Ectodermal cell (in vitro differentiated cells): ENCODE data around the gene DGKD.

Experiments used
- H3K27ac ChIP-seq: 2 replicates; pipeline ENCODE4 v1.7.0; 2013; ENCODE audit warnings: mild to moderate bottlenecking, low read depth, low read length; ENCODE audit not compliant: insufficient read depth, poor library complexity, severe bottlenecking
- H3K27me3 ChIP-seq: 2 replicates; pipeline ENCODE4 v1.7.0; 2013; ENCODE audit warnings: mild to moderate bottlenecking, low read length; ENCODE audit not compliant: insufficient read depth, control insufficient read depth, poor library complexity, severe bottlenecking
- H3K36me3 ChIP-seq: one replicate; pipeline ENCODE4 v1.7.0; 2013; ENCODE audit warnings: low read length; ENCODE audit not compliant: control insufficient read depth, insufficient read depth
- H3K4me1 ChIP-seq: one replicate; pipeline ENCODE4 v1.7.0; 2013; ENCODE audit warnings: low read length; ENCODE audit not compliant: control insufficient read depth, insufficient read depth
- H3K4me3 ChIP-seq: 2 replicates; pipeline ENCODE4 v1.7.0; 2013; ENCODE audit warnings: low read depth, low read length, control low read depth; ENCODE audit not compliant: insufficient read depth
- H3K9me3 ChIP-seq: 2 replicates; pipeline ENCODE4 v1.7.0; 2013; ENCODE audit warnings: mild to moderate bottlenecking, low read length, moderate library complexity; ENCODE audit not compliant: control insufficient read depth
- WGBS, 2 experiments: methylation state at CpG; one replicate each; pipeline ENCODE4 v1.1.7; 2013; ENCODE audit warnings: missing lambda C conversion rate in 2 of 2; 5-methylcytosine and 5-hydroxymethylcytosine counted together

Gene DGKD

GRCh38 chr2:233336541-233336940 lies 17.8 kb upstream of the DGKD start:
- H3K36me3 ChIP-seq, result no peaks in the 10 kb centered on the region
- no peaks in the 10 kb centered on the region for H3K4me1 ChIP-seq
- 89 to 91% methylated on average over 5 of the region's 5 CpGs for WGBS, 2 experiments
- H3K27me3 ChIP-seq, result peaks cover 82% of the 10 kb centered on the region
- H3K9me3 ChIP-seq, result no peaks in the 10 kb centered on the region
- no peak overlapping the region for H3K4me3 ChIP-seq
- no peak overlapping the region for H3K27ac ChIP-seq

DNA sequence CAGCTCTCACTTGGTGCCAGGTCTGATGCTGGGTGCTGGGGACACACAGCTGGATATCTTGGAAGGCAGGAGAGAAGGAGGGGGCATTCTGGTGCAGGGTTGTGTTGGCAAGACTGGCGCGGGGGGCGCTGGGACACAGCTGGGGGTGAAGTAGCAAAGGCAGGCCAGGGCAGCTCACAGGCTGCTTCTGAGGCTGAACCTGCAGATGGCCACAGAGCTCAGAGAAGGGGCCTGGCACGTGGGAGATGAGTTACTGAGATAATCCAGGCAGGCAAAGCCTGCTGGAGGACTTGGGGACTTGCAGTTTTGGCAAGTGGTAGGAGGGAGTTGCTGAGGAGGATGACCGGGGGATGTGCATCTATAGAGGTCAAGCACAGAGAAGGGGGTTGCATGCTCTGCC lies 16.2 kb upstream of the DGKD start:
- no peaks in the 10 kb centered on the region for H3K9me3 ChIP-seq
- no peaks in the 10 kb centered on the region for H3K4me1 ChIP-seq
- WGBS, 2 experiments, result 78 to 80% methylated on average over 5 of the region's 5 CpGs
- H3K27ac ChIP-seq, result no peak overlapping the region
- H3K27me3 ChIP-seq, result peaks cover 67% of the 10 kb centered on the region
- no peak overlapping the region for H3K4me3 ChIP-seq
- no peaks in the 10 kb centered on the region for H3K36me3 ChIP-seq

DNA sequence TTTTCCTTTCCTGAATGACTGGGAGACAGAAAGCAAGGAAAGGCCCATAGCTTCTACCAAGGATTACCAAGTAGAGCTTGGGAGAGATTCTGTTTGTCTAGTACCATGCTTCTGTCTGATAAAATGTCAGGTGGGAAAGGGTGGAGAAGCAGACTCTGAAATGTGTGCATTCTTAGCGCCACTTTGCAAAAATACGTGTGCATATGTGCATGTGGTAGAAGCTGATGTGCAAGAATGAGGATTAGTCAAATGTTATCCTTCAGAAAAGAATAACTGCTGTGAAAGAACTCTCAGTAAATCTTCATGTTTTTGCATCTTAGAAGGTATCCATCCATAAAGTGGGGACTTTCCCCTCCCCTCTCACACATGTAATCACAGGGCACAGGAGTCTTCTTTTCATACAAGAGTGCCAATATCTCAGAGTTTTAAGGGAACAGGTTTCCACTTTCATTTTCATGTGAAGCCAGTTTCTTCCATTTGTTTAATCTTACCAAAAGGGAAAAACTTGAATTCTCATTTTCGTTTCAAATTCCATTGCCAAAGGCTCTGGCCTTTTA lies 15.4 kb upstream of the DGKD start:
- no peaks in the 10 kb centered on the region for H3K4me1 ChIP-seq
- H3K36me3 ChIP-seq, result no peaks in the 10 kb centered on the region
- no peaks in the 10 kb centered on the region for H3K9me3 ChIP-seq
- H3K4me3 ChIP-seq, result no peak overlapping the region
- peaks cover 58% of the 10 kb centered on the region for H3K27me3 ChIP-seq
- no peak overlapping the region for H3K27ac ChIP-seq
- WGBS, 2 experiments, result 93 to 95% methylated on average over 3 of the region's 3 CpGs

DNA sequence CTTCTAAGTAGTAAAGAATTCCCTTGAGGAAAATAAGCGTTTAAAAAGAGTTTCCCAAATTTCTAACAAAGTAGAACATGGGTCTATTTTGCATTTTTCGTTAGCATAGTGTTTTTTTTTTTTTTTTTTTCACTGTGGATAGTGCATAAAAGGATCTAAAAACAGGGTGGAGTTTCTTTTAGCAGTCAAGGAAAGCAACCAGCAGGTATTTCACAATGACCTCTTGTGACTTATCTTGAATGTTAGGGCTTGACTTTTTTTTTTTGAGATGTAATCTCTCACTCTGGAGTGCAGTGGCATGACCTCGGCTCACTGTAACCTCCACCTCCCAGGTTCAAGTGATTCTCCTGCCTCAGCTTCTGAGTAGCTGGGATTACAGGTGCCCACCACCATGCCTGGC lies 14.9 kb upstream of the DGKD start:
- Histone ChIP-seq H3K9me3 (no peaks in the 10 kb centered on the region), H3K4me3 (no peak overlapping the region), H3K36me3 (no peaks in the 10 kb centered on the region), H3K4me1 (no peaks in the 10 kb centered on the region), H3K27ac (no peak overlapping the region), H3K27me3 (peaks cover 53% of the 10 kb centered on the region)
- 88% methylated on average over 3 of the region's 3 CpGs for WGBS, 2 experiments

GRCh38 chr2:233341296-233341695 lies 13.0 kb upstream of the DGKD start:
- H3K4me1 ChIP-seq, result no peaks in the 10 kb centered on the region
- H3K36me3 ChIP-seq, result no peaks in the 10 kb centered on the region
- H3K27me3 ChIP-seq, result peaks cover 34% of the 10 kb centered on the region
- no peak overlapping the region for H3K27ac ChIP-seq
- 92 to 93% methylated on average over 2 to 3 of the region's 3 CpGs for WGBS, 2 experiments
- H3K4me3 ChIP-seq, result no peak overlapping the region
- no peaks in the 10 kb centered on the region for H3K9me3 ChIP-seq

DNA sequence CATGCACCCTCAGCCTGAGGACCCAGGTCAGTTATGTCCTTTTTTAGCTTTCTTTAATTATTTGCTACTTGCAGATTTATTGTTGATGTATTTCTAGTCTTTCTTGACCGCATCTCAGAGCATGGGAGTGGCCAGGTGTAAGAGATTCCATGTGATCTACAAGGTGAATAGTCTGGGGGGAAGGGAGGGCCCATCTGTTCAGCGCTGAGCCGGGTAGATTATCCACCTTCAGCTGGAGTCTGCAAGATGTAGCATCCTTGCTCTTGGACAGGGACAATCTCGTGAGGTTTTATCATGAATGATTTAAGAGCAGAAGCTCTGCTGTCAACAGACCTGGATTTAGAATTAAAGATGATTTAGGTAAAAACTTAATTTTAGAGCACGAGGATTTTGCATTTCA lies 12.0 kb upstream of the DGKD start:
- Histone ChIP-seq H3K4me3 (no peak overlapping the region), H3K9me3 (no peaks in the 10 kb centered on the region), H3K4me1 (no peaks in the 10 kb centered on the region), H3K27me3 (peaks cover 24% of the 10 kb centered on the region), H3K27ac (no peak overlapping the region), H3K36me3 (no peaks in the 10 kb centered on the region)
- 84 to 96% methylated on average over 5 of the region's 5 CpGs for WGBS, 2 experiments

GRCh38 chr2:233343171-233343705 lies 11.1 kb upstream of the DGKD start:
- Histone ChIP-seq H3K9me3 (no peaks in the 10 kb centered on the region), H3K4me1 (no peaks in the 10 kb centered on the region), H3K27ac (no peak overlapping the region), H3K27me3 (peaks cover 15% of the 10 kb centered on the region), H3K36me3 (no peaks in the 10 kb centered on the region), H3K4me3 (no peak overlapping the region)
- WGBS, 2 experiments, result 95% methylated on average over 13 to 15 of the region's 15 CpGs

GRCh38 chr2:233346376-233346775 lies 7.9 kb upstream of the DGKD start:
- Histone ChIP-seq H3K4me3 (no peak overlapping the region), H3K9me3 (no peaks in the 10 kb centered on the region), H3K27ac (no peak overlapping the region), H3K27me3 (peaks cover 5% of the 10 kb centered on the region), H3K4me1 (peaks cover 7% of the 10 kb centered on the region), H3K36me3 (no peaks in the 10 kb centered on the region)
- WGBS, 2 experiments, result 92 to 94% methylated on average over 12 of the region's 12 CpGs

- Histone ChIP-seq H3K4me3 (no peak overlapping the region), H3K36me3 (no peaks in the 10 kb centered on the region), H3K9me3 (no peaks in the 10 kb centered on the region), H3K27ac (no peak overlapping the region), H3K4me1 (peaks cover 7% of the 10 kb centered on the region), H3K27me3 (peaks cover 5% of the 10 kb centered on the region)
- 86 to 91% methylated on average over 9 of the region's 9 CpGs for WGBS, 2 experiments
These were observed 7.4 kb upstream of the DGKD start for GRCh38 chr2:233346930-233347329.

GRCh38 chr2:233349005-233349998 lies 5.0 kb upstream of the DGKD start:
- Histone ChIP-seq H3K4me1 (peaks cover 14% of the 10 kb centered on the region), H3K36me3 (no peaks in the 10 kb centered on the region), H3K9me3 (no peaks in the 10 kb centered on the region), H3K27ac (no peak overlapping the region), H3K4me3 (no peak overlapping the region), H3K27me3 (peaks cover 12% of the 10 kb centered on the region)
- WGBS, 2 experiments, result 79 to 85% methylated on average over 15 of the region's 15 CpGs
